ENCODE measurements around the gene SUCLG2. TPM values are rescaled to one million over a fixed set of nuclear protein-coding genes. Genes with fewer than 3 reads are reported as not detected.

Gene SUCLG2
- total and polyA plus RNA-seq, 2 donors (not counting 1 experiment from before 2014, with no cell fraction given) = 56.8 to 87.4 TPM

DNA sequence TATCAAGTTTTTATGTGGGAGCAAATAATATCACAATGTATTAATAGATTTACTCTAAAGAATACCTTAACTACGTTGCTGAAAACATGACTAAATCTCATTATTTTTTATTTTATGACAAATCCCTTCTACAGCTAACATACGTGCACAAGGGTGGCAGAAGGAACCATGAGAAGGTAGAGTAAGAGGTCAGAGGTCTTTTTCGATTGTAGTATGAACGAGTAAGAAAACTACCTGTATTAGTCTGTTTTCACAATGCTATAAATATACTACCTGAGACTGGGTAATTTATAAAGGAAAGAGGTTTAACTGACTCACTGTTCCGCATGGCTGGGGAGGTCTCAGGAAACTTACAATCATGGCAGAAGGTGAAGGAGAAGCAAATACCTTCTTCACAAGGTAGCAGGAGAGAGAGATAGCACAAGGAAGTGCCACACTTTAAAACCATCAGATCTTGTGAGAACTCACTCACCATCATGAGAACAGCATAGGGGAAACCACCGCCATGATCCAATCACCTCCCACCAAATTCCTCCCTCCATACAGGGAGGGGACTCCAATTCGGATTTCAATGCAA is 95.3 kb downstream of the SUCLG2 start:
- Histone ChIP-seq H2AFZ (ENCODE audit: low read length) (no peak overlapping the region), H3K36me3 (ENCODE audit: control insufficient read depth, insufficient read depth, low read length) (no peaks in the 10 kb centered on the region), H3K9me3 (ENCODE audit: control insufficient read depth, insufficient read depth, low read depth, low read length) (no peaks in the 10 kb centered on the region), H3K27ac (ENCODE audit: insufficient read depth, low read length) (no peak overlapping the region), H3K27me3 (ENCODE audit: control insufficient read depth, insufficient read depth, low read length) (no peaks in the 10 kb centered on the region), H3K4me3 (replicated peaks in 1 of 4; ENCODE audit: control extremely low read depth in 1 of 4, insufficient read depth in 1 of 4, low read depth in 3 of 4, low read length in 4 of 4) (no peak overlapping the region), H3K79me2 (ENCODE audit: control insufficient read depth, insufficient read depth, low read length) (no peaks in the 10 kb centered on the region), H3K4me1 (ENCODE audit: control insufficient read depth, extremely low read depth, insufficient read depth, low read length) (no peaks in the 10 kb centered on the region), H3K4me2 (ENCODE audit: extremely low read depth, insufficient read depth, low read length) (no peak overlapping the region), H4K20me1 (ENCODE audit: control insufficient read depth, extremely low read depth, insufficient read depth, low read length) (no peaks in the 10 kb centered on the region), H3K9ac (ENCODE audit: insufficient read depth, low read length) (no peak overlapping the region)
- no peak for TF ChIP-seq EZH2 (IDR thresholded peaks at IDR 0.05; ENCODE audit: low read length, missing control alignments)
- TF ChIP-seq, protein P1, sequence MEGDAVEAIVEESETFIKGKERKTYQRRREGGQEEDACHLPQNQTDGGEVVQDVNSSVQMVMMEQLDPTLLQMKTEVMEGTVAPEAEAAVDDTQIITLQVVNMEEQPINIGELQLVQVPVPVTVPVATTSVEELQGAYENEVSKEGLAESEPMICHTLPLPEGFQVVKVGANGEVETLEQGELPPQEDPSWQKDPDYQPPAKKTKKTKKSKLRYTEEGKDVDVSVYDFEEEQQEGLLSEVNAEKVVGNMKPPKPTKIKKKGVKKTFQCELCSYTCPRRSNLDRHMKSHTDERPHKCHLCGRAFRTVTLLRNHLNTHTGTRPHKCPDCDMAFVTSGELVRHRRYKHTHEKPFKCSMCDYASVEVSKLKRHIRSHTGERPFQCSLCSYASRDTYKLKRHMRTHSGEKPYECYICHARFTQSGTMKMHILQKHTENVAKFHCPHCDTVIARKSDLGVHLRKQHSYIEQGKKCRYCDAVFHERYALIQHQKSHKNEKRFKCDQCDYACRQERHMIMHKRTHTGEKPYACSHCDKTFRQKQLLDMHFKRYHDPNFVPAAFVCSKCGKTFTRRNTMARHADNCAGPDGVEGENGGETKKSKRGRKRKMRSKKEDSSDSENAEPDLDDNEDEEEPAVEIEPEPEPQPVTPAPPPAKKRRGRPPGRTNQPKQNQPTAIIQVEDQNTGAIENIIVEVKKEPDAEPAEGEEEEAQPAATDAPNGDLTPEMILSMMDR (conservative IDR thresholded peaks at IDR 0.05 in 1 of 2, IDR thresholded peaks at IDR 0.05 in 1 of 2; ENCODE audit: low read depth in 1 of 2, low read length in 2 of 2) = no peak
- no peak for DNase-seq (ENCODE audit: low read depth in 2 of 2)

DNA sequence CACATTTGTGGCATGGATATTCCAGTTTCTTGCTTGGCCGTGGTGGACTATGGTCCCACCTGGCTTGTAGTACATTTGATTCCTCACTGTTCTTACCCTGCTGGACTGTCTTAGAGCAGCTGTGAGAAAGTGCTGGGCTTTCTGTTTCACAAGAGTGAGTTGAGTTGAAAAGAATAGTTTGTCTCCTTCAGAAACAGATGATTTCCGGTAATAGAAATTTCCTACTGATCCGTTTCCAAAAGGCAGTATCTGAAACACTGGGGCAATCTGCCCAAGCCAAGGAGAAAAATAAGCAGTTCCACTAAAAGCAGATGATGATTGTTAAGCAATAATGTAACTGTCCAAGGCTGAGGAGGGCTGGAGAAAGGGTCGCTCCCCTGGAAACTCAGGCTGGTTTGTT is 96.0 kb downstream of the SUCLG2 start:
- H3K79me2 ChIP-seq (ENCODE audit: control insufficient read depth, insufficient read depth, low read length) = no peaks in the 10 kb centered on the region
- H3K27me3 ChIP-seq (ENCODE audit: control insufficient read depth, insufficient read depth, low read length) = no peaks in the 10 kb centered on the region
- no peaks in the 10 kb centered on the region for H3K36me3 ChIP-seq (ENCODE audit: control insufficient read depth, insufficient read depth, low read length)
- H3K9ac ChIP-seq (ENCODE audit: insufficient read depth, low read length) = no peak overlapping the region
- no peaks in the 10 kb centered on the region for H3K9me3 ChIP-seq (ENCODE audit: control insufficient read depth, insufficient read depth, low read depth, low read length)
- H4K20me1 ChIP-seq (ENCODE audit: control insufficient read depth, extremely low read depth, insufficient read depth, low read length) = no peaks in the 10 kb centered on the region
- no peak overlapping the region for H3K27ac ChIP-seq (ENCODE audit: insufficient read depth, low read length)
- H3K4me2 ChIP-seq (ENCODE audit: extremely low read depth, insufficient read depth, low read length) = no peak overlapping the region
- DNase-seq (ENCODE audit: low read depth in 2 of 2) = peak; percentile 14 to 76
- no peak for TF ChIP-seq EZH2 (IDR thresholded peaks at IDR 0.05; ENCODE audit: low read length, missing control alignments)
- TF ChIP-seq, protein P1 (conservative IDR thresholded peaks at IDR 0.05 in 1 of 2, IDR thresholded peaks at IDR 0.05 in 1 of 2; ENCODE audit: low read depth in 1 of 2, low read length in 2 of 2) = no peak
- H3K4me3 ChIP-seq (replicated peaks in 1 of 4; ENCODE audit: control extremely low read depth in 1 of 4, insufficient read depth in 1 of 4, low read depth in 3 of 4, low read length in 4 of 4) = no peak overlapping the region
- no peak overlapping the region for H2AFZ ChIP-seq (ENCODE audit: low read length)
- no peaks in the 10 kb centered on the region for H3K4me1 ChIP-seq (ENCODE audit: control insufficient read depth, extremely low read depth, insufficient read depth, low read length)

DNA sequence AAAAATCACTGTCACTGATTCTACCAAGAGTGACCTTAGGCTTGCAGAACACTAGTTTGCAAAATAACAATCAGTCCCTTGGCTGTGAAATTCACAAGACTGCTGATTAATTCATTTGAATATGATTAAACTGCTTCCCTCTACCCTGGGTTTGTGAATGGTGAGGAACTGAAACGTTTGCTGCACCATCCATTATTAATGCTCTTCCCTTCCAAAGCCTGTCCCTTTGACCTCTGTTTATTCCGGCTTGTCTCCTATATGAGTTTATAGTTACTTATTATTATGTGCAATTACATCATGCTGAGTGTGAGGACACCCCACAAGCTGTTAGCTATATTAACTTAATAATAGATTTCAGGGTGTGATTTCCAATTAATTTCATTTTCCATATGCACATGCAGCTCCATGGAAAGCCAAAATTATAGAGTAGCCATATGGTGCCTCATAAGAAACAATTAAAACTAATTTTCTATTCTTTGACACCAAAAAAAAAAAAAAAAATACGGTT is 96.5 kb downstream of the SUCLG2 start:
- TF ChIP-seq, protein P1 (conservative IDR thresholded peaks at IDR 0.05 in 1 of 2, IDR thresholded peaks at IDR 0.05 in 1 of 2; ENCODE audit: low read depth in 1 of 2, low read length in 2 of 2) = no peak
- TF ChIP-seq EZH2 (IDR thresholded peaks at IDR 0.05; ENCODE audit: low read length, missing control alignments) = no peak
- DNase-seq (ENCODE audit: low read depth in 2 of 2) = no peak
- H3K27me3 ChIP-seq (ENCODE audit: control insufficient read depth, insufficient read depth, low read length) = no peaks in the 10 kb centered on the region
- H3K27ac ChIP-seq (ENCODE audit: insufficient read depth, low read length) = no peak overlapping the region
- H3K4me1 ChIP-seq (ENCODE audit: control insufficient read depth, extremely low read depth, insufficient read depth, low read length) = no peaks in the 10 kb centered on the region
- no peak overlapping the region for H2AFZ ChIP-seq (ENCODE audit: low read length)
- H3K36me3 ChIP-seq (ENCODE audit: control insufficient read depth, insufficient read depth, low read length) = no peaks in the 10 kb centered on the region
- no peaks in the 10 kb centered on the region for H3K9me3 ChIP-seq (ENCODE audit: control insufficient read depth, insufficient read depth, low read depth, low read length)
- no peak overlapping the region for H3K4me2 ChIP-seq (ENCODE audit: extremely low read depth, insufficient read depth, low read length)
- H3K79me2 ChIP-seq (ENCODE audit: control insufficient read depth, insufficient read depth, low read length) = no peaks in the 10 kb centered on the region
- no peak overlapping the region for H3K9ac ChIP-seq (ENCODE audit: insufficient read depth, low read length)
- no peaks in the 10 kb centered on the region for H4K20me1 ChIP-seq (ENCODE audit: control insufficient read depth, extremely low read depth, insufficient read depth, low read length)
- H3K4me3 ChIP-seq (replicated peaks in 1 of 4; ENCODE audit: control extremely low read depth in 1 of 4, insufficient read depth in 1 of 4, low read depth in 3 of 4, low read length in 4 of 4) = no peak overlapping the region
